PC-9 (cell line): Measurements from ENCODE around the gene TMEM92. TPM values are rescaled to one million over a fixed set of nuclear protein-coding genes. Genes with fewer than 3 reads are reported as not detected.

ENCODE experiments used
- BruUV-seq: library from RNA; stranded (reverse); fragments of 400-500 nt; replicated peaks from 2 replicates; lab custom pipeline; 2021; lab: Mats Ljungman, UMichigan
- CTCF ChIA-PET: fragments of 300-600 bp; sonication (Branson Sonifier 250); formaldehyde crosslinking; loops from one replicate; lab custom pipeline; 2022; ENCODE audit warnings: antibody characterized with exemption; lab: Charles Lee
- POLR2A ChIA-PET: fragments of 300-600 bp; sonication (Branson Sonifier 250); formaldehyde crosslinking; loops from one replicate; lab custom pipeline; 2022; ENCODE audit warnings: antibody characterized with exemption; ENCODE audit not compliant: unreplicated experiment; lab: Charles Lee
- DNase-seq, 2 experiments: peaks; one replicate each; pipeline versions ENCODE4 v3.0.0 to v3.0.0-alpha.2; 2015 to 2022; ENCODE audit warnings: mixed read lengths in 1 of 2
- H2AFZ ChIP-seq: fragments of 200-600 bp; sonication (generic); 2 replicates; pipeline ENCODE4 v1.8.1; 2017; ENCODE audit warnings: antibody characterized with exemption
- H3F3A ChIP-seq: fragments of 200-600 bp; sonication (generic); 2 replicates; pipeline ENCODE4 v1.8.1; 2017; ENCODE audit warnings: antibody characterized with exemption, mild to moderate bottlenecking, low read depth; ENCODE audit not compliant: insufficient read depth
- H3K27ac ChIP-seq: fragments of 200-600 bp; sonication (generic); 2 replicates; pipeline ENCODE4 v1.6.1; 2016; ENCODE audit warnings: mixed run types
- H3K27me3 ChIP-seq: fragments of 200-600 bp; sonication (generic); 2 replicates; pipeline ENCODE4 v1.6.1; 2016; ENCODE audit warnings: low read depth, mixed run types; ENCODE audit not compliant: insufficient read depth
- H3K36me3 ChIP-seq: fragments of 200-600 bp; sonication (generic); 2 replicates; pipeline ENCODE4 v1.6.1; 2016; ENCODE audit warnings: low read depth, mixed run types
- H3K4me1 ChIP-seq: fragments of 200-600 bp; sonication (generic); replicated peaks from 2 replicates; pipeline ENCODE4 v1.6.1; 2016; ENCODE audit warnings: mixed run types; ENCODE audit not compliant: insufficient read depth
- H3K4me2 ChIP-seq: fragments of 200-600 bp; sonication (generic); 2 replicates; pipeline ENCODE4 v1.6.1; 2017; ENCODE audit warnings: mixed run types
- H3K4me3 ChIP-seq: fragments of 200-600 bp; sonication (generic); 2 replicates; pipeline ENCODE4 v1.6.1; 2016; ENCODE audit warnings: mixed run types
- H3K79me2 ChIP-seq: fragments of 200-600 bp; sonication (generic); 2 replicates; pipeline ENCODE4 v1.6.1; 2017; ENCODE audit warnings: low read depth, mixed run types
- H3K9me2 ChIP-seq: fragments of 200-600 bp; sonication (generic); 2 replicates; pipeline ENCODE4 v1.8.1; 2017; ENCODE audit warnings: mild to moderate bottlenecking; ENCODE audit not compliant: insufficient read depth
- H3K9me3 ChIP-seq: fragments of 200-600 bp; sonication (generic); 2 replicates; pipeline ENCODE4 v1.8.1; 2016; ENCODE audit warnings: low read depth; ENCODE audit not compliant: insufficient read depth
- H4K20me1 ChIP-seq: fragments of 200-600 bp; sonication (generic); 2 replicates; pipeline ENCODE4 v1.8.1; 2017; ENCODE audit not compliant: insufficient read depth
- CTCF ChIP-seq: fragments of 200-600 bp; sonication (generic); conservative IDR thresholded peaks from 2 replicates; pipeline ENCODE4 v1.6.1; 2017; ENCODE audit warnings: mixed run types, antibody characterized with exemption, mild to moderate bottlenecking, moderate library complexity
- EZH2 ChIP-seq: fragments of 200-600 bp; sonication (generic); IDR thresholded peaks from 2 replicates; pipeline ENCODE4 v1.8.0; 2017; ENCODE audit warnings: antibody characterized with exemption, low read depth
- intact Hi-C: fragments of 100-400 bp; cut with micrococcal nuclease; formaldehyde crosslinking; loops from one replicate; pipeline ENCODE4 v1.10.0; 2022; ENCODE audit not compliant: unreplicated experiment
- total RNA-seq: library from RNA; stranded (reverse); gene quantifications from 2 replicates; pipeline ENCODE4 v1.2.3, GENCODE V29; 2021

TMEM92 gene
- total RNA-seq, 1 experiment from 2014 or later: 16.6 TPM

GRCh38 chr17:50330151-50330775 lies 56.0 kb downstream of the TMEM92 start:
- ChIA-PET CTCF (no interaction called here), POLR2A (no interaction called here)
- no peak overlapping the region for H3K4me2 ChIP-seq
- H3K36me3 ChIP-seq: no peaks in the 10 kb centered on the region
- H2AFZ ChIP-seq: no peak overlapping the region
- intact Hi-C loops: no loop called here
- no peaks in the 10 kb centered on the region for H3K27me3 ChIP-seq
- H3K79me2 ChIP-seq: no peaks in the 10 kb centered on the region
- no peak overlapping the region for H3K27ac ChIP-seq
- TF ChIP-seq EZH2 (no peak), CTCF (no peak)
- BruUV-seq: no TSS peak
- no peak overlapping the region for H3K4me3 ChIP-seq
- H4K20me1 ChIP-seq: no peaks in the 10 kb centered on the region
- no peak for DNase-seq
- H3F3A ChIP-seq: no peaks in the 10 kb centered on the region
- no peaks in the 10 kb centered on the region for H3K9me3 ChIP-seq
- no peaks in the 10 kb centered on the region for H3K9me2 ChIP-seq
- H3K4me1 ChIP-seq: no peaks in the 10 kb centered on the region

Other genes starting within 250 kb of the TMEM92 start
- gene ITGA3, start 218.4 kb upstream of the TMEM92 start, total RNA-seq: 291 and 327 TPM in 2 replicates
- 38.6 and 58.7 TPM in 2 replicates for gene PDK2, start 179.1 kb upstream of the TMEM92 start, total RNA-seq
- 0.17 and 0.73 TPM in 2 replicates for gene SAMD14, start 144.3 kb upstream of the TMEM92 start, total RNA-seq
- 34.0 and 35.8 TPM in 2 replicates for gene PPP1R9B, start 123.8 kb upstream of the TMEM92 start, total RNA-seq
- not detected in 2 replicates for gene SGCA, start 108.5 kb upstream of the TMEM92 start, total RNA-seq
- gene COL1A1, start 72.8 kb upstream of the TMEM92 start, total RNA-seq: 20.7 and 29.5 TPM in 2 replicates
- gene XYLT2, start 71.7 kb downstream of the TMEM92 start, total RNA-seq: 34.0 and 37.5 TPM in 2 replicates
- 42.6 and 48.3 TPM in 2 replicates for gene MRPL27, start 98.7 kb downstream of the TMEM92 start, total RNA-seq
- gene EME1, start 98.8 kb downstream of the TMEM92 start, total RNA-seq: 18.2 and 21.0 TPM in 2 replicates
- 72.9 and 102 TPM in 2 replicates for gene LRRC59, start 123.1 kb downstream of the TMEM92 start, total RNA-seq
- 149 and 154 TPM in 2 replicates for gene ACSF2, start 151.8 kb downstream of the TMEM92 start, total RNA-seq
- not detected in 2 replicates for gene CHAD, start 194.4 kb downstream of the TMEM92 start, total RNA-seq
- gene RSAD1, start 204.4 kb downstream of the TMEM92 start, total RNA-seq: 14.8 and 15.1 TPM in 2 replicates
- gene MYCBPAP, start 234.0 kb downstream of the TMEM92 start, total RNA-seq: 4.9 and 11.6 TPM in 2 replicates